GM21576 (cell line): ENCODE measurements around the gene RNF123.
A peak's percentile ranks its signal among the peaks of the same experiment; 100 is the strongest.

Experiments used
- ATAC-seq: cut with Tn5 transposase; IDR thresholded peaks from one replicate; pipeline ENCODE4 v1.9.1; 2021; ENCODE audit warnings: mild to moderate bottlenecking, moderate library complexity; ENCODE audit not compliant: unreplicated experiment

The RNF123 gene

GRCh38 chr3:49657208-49657915, 32.0 kb upstream of the RNF123 start:
- no peak for ATAC-seq

- ATAC-seq: no peak
Observed at GRCh38 chr3:49658711-49659110, 30.6 kb upstream of the RNF123 start.

- no peak for ATAC-seq
Observed at GRCh38 chr3:49659756-49660155, 29.6 kb upstream of the RNF123 start.

GRCh38 chr3:49661281-49661680, 28.1 kb upstream of the RNF123 start:
- no peak for ATAC-seq

GRCh38 chr3:49662021-49662420, 27.3 kb upstream of the RNF123 start:
- ATAC-seq: no peak

- ATAC-seq: no peak
Observed at GRCh38 chr3:49662720-49663413, 26.5 kb upstream of the RNF123 start.

- ATAC-seq: no peak
Observed at GRCh38 chr3:49663831-49664230, 25.5 kb upstream of the RNF123 start.

GRCh38 chr3:49664300-49664699, 25.1 kb upstream of the RNF123 start:
- ATAC-seq: no peak

- ATAC-seq: no peak
Observed at GRCh38 chr3:49665822-49666519, 23.4 kb upstream of the RNF123 start.

GRCh38 chr3:49666592-49666991, 22.8 kb upstream of the RNF123 start:
- no peak for ATAC-seq

- ATAC-seq: no peak
Observed at GRCh38 chr3:49667701-49668413, 21.5 kb upstream of the RNF123 start.

GRCh38 chr3:49668414-49668797, 21.0 kb upstream of the RNF123 start:
- ATAC-seq: no peak

GRCh38 chr3:49668861-49669260, 20.5 kb upstream of the RNF123 start:
- no peak for ATAC-seq

- no peak for ATAC-seq
Observed at GRCh38 chr3:49669352-49669751, 20.0 kb upstream of the RNF123 start.

- no peak for ATAC-seq
Observed at GRCh38 chr3:49670940-49671290, 18.4 kb upstream of the RNF123 start.

GRCh38 chr3:49671291-49672288, 17.8 kb upstream of the RNF123 start:
- ATAC-seq: no peak

GRCh38 chr3:49673121-49673714, 16.1 kb upstream of the RNF123 start:
- ATAC-seq: no peak

- ATAC-seq: peak; percentile 77
Observed at GRCh38 chr3:49673715-49674496, 15.5 kb upstream of the RNF123 start, which contains the start of gene APEH. Gene APEH (plus strand): TSS chr3:49674351. CDS start chr3:49674402, 51 bp downstream.

- peak; percentile 13 for ATAC-seq
Observed at GRCh38 chr3:49674497-49674983, 14.8 kb upstream of the RNF123 start.
